Mononuclear cell (primary cell): ENCODE data around the gene NFKB2. TPM values are rescaled to one million over a fixed set of nuclear protein-coding genes. Genes with fewer than 3 reads are reported as not detected.

Experiments
- H3K27me3 ChIP-seq: 2 replicates; pipeline ENCODE4 v1.6.0; 2011; ENCODE audit warnings: low read length, control low read depth; ENCODE audit not compliant: insufficient read depth
- H3K4me1 ChIP-seq: 2 replicates; pipeline ENCODE4 v1.5.1; 2011; ENCODE audit warnings: mild to moderate bottlenecking, low read length, control low read depth; ENCODE audit not compliant: insufficient read depth
- H3K4me3 ChIP-seq: 2 replicates; pipeline ENCODE4 v1.5.1; 2011; ENCODE audit warnings: mild to moderate bottlenecking, low read length, moderate library complexity
- H3K9me3 ChIP-seq: 2 replicates; pipeline ENCODE4 v1.5.1; 2011; ENCODE audit warnings: low read depth, mild to moderate bottlenecking, control low read depth, low read length
- total RNA-seq: library from RNA; depleted of rRNA; stranded (reverse); fragments of >200 nt; gene quantifications from one replicate; pipeline ENCODE4 v1.2.3, GENCODE V29; 2012

The NFKB2 gene
- total RNA-seq, 1 donor: 67.1 TPM

DNA sequence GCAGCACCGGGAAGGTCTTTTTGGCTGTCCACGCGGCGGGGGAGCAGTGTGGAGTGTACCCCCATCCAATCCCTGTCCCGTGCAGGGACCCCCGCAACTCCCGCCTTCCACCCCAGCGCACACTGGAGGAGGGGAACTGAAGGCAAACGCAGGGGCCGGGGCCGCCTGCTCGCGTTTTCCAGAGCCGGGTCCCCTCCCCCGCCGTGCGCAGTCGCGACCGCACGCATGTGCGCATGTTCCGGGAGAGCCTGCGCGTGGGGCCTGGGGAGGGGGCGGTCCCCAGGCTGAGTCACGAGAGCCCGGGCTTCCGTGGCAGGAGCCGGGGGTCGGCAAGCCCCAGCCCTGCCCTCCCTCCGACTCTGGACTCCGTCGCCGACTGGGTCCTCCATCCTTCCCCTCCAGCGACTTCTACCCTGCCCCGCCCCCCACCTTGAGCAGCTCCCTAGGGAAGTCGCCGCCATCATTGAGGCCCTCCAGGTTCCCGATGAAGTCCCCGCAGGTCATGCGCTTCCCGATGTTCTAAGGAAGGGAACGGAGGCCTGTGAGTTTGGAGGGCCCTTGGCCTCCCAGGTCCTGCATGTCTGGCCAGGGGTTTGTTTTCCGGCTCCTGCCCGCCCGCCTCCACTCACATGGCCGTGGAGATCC lies 15.0 kb downstream of the NFKB2 start:
- Histone ChIP-seq H3K4me1 (peaks cover 17% of the 10 kb centered on the region), H3K4me3 (no peak overlapping the region), H3K9me3 (no peaks in the 10 kb centered on the region), H3K27me3 (peaks cover 43% of the 10 kb centered on the region)

DNA sequence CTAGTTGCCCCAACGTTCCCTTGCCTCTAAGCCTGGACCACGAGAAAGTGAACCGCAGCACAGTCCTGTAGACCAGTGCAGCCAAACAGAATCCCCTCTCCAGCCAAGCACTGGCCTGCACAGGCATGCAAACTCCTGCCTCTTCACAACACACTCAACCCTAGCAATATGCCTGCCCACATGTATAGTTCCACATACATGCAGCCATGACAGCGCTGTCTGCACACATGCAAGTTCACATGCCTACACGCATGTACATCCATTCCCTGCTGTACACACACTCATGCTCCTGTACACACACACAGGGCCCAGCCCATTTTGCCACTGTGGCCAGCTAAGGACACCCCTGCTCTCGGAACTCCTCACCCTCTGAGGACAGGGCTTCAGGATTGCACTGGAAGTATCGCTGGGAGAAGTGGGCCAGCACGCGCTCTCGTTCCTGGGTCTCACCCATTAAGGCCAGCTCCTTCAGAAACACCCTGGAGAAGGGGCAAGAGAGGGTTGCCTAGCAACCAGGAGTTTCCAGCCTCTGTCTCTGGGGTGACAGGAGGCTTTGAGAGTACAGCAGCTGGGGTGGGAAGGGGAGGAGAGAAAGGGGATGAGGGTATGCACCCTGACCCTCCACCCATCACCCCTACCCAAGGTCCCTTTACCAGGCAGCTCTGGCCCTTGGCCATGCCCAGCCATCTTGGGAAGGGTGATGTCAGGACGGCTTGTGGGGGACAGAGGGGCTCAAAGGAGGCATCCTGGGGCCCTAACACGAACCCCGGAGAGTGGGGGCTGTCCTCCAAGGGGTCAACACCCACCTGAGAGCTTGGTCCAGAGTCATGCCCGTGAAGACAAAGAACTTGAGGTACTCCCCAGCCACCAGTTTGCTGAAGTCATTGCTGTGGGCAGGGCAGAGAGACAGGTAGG lies 16.1 kb downstream of the NFKB2 start:
- peaks cover 43% of the 10 kb centered on the region for H3K27me3 ChIP-seq
- no peaks in the 10 kb centered on the region for H3K9me3 ChIP-seq
- H3K4me1 ChIP-seq: peaks cover 17% of the 10 kb centered on the region
- no peak overlapping the region for H3K4me3 ChIP-seq

- H3K4me3 ChIP-seq: no peak overlapping the region
- peaks cover 46% of the 10 kb centered on the region for H3K27me3 ChIP-seq
- peaks cover 17% of the 10 kb centered on the region for H3K4me1 ChIP-seq
- no peaks in the 10 kb centered on the region for H3K9me3 ChIP-seq
Observed at GRCh38 chr10:102412293-102412692, 16.8 kb downstream of the NFKB2 start.

GRCh38 chr10:102413053-102413705 lies 17.7 kb downstream of the NFKB2 start:
- Histone ChIP-seq H3K4me1 (peaks cover 17% of the 10 kb centered on the region), H3K4me3 (no peak overlapping the region), H3K9me3 (no peaks in the 10 kb centered on the region), H3K27me3 (peaks cover 47% of the 10 kb centered on the region)

DNA sequence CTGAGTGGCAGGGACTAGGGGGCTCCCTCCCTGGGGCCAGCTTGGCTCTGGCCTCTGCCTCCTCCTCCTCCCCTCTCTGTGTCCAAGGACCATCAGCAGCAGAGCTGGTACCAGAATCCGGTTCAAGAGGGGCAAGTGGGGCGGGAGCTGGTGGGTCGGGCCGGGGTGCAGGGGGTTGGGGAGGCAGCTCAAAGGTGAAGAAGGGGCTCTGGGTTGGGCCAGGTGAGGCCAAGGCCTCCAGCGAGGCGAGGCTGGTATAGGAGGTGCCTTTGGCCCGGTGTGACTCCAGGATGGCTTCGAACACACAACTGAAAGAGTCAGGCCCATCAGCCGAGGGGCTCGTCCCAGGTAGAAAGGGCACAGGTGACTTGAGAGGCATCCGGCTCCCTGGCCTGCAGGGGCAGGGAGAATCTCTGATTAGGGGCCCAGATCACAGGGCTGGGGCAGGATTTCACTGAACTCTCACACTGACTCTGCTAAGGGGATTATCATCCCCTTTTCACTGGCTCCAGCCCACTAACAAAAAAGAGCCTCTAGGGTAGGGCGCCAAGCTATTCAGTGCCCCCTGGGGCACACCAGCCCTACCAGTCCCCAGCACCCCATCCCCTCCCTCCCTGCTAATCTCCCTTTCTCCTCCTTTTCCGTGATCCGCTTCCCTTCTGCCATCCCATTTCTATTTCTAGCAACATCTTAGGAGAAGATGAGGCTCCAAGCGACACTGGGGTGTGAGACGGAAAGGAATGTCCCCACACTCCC lies 18.5 kb downstream of the NFKB2 start:
- Histone ChIP-seq H3K9me3 (no peaks in the 10 kb centered on the region), H3K4me1 (peaks cover 18% of the 10 kb centered on the region), H3K4me3 (no peak overlapping the region), H3K27me3 (peaks cover 47% of the 10 kb centered on the region)

DNA sequence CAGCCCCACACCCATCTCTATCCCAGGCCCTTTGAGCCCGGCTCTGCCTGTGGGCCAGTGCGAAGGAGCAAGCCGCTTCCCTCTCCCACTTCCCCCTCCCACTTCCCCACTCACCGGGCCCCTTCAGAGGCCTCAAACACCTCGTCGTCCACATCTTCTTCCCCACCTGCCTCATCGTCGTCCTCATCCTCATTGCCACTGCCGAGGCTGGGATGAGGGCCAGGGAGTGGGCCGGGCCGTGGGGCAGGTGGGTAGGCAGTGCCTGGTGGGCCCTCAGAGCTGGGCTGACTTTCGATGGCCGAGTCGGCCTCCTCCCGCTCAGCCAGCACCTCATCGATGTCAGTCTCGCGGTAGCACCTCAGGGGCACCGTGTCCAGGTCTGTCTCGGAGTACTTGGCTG lies 19.2 kb downstream of the NFKB2 start:
- H3K4me1 ChIP-seq: peaks cover 20% of the 10 kb centered on the region
- peaks cover 45% of the 10 kb centered on the region for H3K27me3 ChIP-seq
- no peaks in the 10 kb centered on the region for H3K9me3 ChIP-seq
- no peak overlapping the region for H3K4me3 ChIP-seq

DNA sequence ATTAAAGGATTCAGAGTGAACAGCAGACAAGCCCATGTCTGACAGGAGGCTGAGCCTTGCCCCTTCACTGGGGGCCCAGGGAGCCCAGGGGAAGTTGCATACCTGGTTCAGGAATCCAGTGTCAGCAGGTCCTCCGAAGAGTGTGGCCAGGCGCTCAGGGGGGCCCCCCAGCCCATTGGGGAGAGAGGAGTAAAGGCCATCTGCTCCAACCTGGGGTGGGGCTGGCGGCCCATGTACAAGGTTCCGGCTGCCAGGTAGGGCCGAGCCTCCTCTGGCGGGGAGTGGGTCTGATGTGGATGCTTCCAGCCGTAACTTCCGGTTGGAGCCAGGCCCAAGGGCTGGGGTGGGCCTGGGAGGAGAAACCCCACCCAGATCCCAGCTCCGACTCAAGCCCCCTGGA lies 20.8 kb downstream of the NFKB2 start:
- Histone ChIP-seq H3K27me3 (peaks cover 30% of the 10 kb centered on the region), H3K9me3 (no peaks in the 10 kb centered on the region), H3K4me1 (peaks cover 16% of the 10 kb centered on the region), H3K4me3 (no peak overlapping the region)

- Histone ChIP-seq H3K4me3 (no peak overlapping the region), H3K27me3 (peaks cover 26% of the 10 kb centered on the region), H3K9me3 (no peaks in the 10 kb centered on the region), H3K4me1 (peaks cover 18% of the 10 kb centered on the region)
Observed at GRCh38 chr10:102416695-102417094, 21.2 kb downstream of the NFKB2 start.

- Histone ChIP-seq H3K4me1 (peaks cover 36% of the 10 kb centered on the region), H3K27me3 (peaks cover 21% of the 10 kb centered on the region), H3K4me3 (no peak within 1 kb of the TSS), H3K9me3 (no peaks in the 10 kb centered on the region)
Observed at GRCh38 chr10:102418622-102419268, 23.2 kb downstream of the NFKB2 start, which contains the start of gene PSD. Gene PSD (minus strand): TSS chr10:102418785. CDS start chr10:102417038, 1,747 bp downstream.

DNA sequence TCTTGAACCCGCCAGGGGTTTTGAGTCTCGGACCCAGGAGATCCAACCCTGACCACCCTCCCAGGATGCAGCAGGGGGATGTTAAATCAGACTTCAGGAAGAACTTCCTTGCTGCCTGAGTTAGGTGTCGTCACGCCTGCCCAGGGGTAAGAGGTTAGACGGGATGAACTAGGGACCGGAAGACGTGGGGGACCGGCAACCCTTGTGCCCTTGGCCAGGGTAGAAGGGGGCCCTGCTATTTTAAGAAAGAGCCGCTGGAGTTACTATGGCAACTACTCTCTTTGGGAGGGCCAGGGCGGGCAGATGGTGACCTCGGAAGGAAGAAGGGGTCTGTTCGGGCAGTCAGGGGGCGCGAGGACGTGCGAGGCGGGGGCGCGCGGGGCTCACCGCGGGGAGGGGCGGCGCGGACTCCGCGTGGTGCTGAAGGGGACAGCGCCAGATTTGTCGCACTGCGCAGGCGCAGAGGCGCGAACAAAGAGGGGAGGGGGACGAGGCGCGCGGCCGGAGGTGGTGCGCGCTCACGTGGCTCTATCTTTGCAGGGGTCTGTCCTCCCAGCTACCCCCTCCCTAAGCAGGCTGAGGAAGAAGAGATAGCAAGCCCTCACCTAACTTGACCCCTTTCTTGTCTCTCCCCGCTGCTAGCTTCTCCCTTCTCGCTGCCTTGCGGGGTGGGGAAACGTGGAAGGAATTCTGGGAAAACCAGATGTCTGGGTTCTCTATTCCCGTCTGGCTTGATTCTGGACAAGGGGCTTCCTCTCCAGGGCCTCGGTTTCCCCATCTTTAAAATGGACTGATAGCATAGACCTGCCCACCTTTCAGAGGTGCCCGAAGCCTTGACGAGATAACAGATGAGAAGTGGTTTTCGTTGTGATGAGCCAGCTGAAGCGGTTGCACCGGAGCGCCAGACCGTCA lies 24.0 kb downstream of the NFKB2 start:
- Histone ChIP-seq H3K4me3 (peak overlapping the region; percentile 54), H3K4me1 (peaks cover 36% of the 10 kb centered on the region), H3K27me3 (peaks cover 21% of the 10 kb centered on the region), H3K9me3 (no peaks in the 10 kb centered on the region)

- H3K4me3 ChIP-seq: peak overlapping the region; percentile 54
- H3K4me1 ChIP-seq: peaks cover 36% of the 10 kb centered on the region
- H3K27me3 ChIP-seq: peaks cover 21% of the 10 kb centered on the region
- H3K9me3 ChIP-seq: no peaks in the 10 kb centered on the region
Observed at GRCh38 chr10:102420181-102420713, 24.7 kb downstream of the NFKB2 start.

DNA sequence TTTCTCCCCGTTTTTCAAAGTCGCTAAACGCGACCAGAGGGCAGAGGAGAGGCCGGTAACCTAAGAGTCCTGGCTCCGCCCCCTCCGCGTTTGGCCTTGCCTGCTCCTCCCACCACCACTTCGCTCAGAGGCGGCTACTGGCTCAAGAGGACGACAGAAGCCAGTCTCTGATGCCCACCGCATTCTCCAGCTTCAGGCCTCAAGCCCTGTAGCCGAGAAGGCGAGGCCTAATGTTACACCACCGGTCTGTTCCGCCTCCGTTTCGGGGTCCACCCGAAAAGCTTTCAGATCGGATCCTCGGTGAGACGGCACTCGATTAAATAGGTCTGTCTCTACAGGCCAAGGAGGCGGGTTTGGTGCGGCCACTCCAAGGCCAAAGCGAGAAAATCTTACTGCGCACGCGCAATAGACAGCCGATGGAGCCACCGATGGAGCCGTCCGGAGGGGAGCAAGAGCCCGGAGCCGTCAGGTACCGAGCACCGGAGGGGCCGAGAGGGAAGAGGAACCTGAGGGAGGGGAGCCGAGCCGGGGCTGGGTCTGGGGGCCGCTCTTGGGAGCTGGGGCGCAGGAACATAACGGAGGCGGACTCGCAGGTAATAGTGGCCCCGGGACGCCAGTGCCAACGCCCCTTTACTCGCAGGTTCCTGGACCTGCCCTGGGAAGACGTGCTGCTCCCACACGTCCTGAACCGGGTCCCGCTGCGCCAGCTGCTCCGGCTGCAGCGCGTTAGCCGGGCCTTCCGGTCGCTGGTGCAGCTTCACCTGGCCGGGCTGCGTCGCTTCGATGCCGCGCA lies 25.4 kb downstream of the NFKB2 start, which contains the start of gene FBXL15:
TSS of gene FBXL15 (plus strand) at position 123 of the 793 bp plus-strand sequence. CDS start at position 417, 294 bp downstream.
- Histone ChIP-seq H3K4me1 (peaks cover 36% of the 10 kb centered on the region), H3K9me3 (no peaks in the 10 kb centered on the region), H3K4me3 (peak within 1 kb of the TSS; percentile 54), H3K27me3 (peaks cover 21% of the 10 kb centered on the region)

GRCh38 chr10:102421507-102421756 lies 25.9 kb downstream of the NFKB2 start:
- H3K9me3 ChIP-seq: no peaks in the 10 kb centered on the region
- peak overlapping the region; percentile 54 for H3K4me3 ChIP-seq
- H3K4me1 ChIP-seq: peaks cover 36% of the 10 kb centered on the region
- peaks cover 21% of the 10 kb centered on the region for H3K27me3 ChIP-seq
